HAP-1 (cell line): ENCODE measurements around the gene UBE2M.
A peak's percentile ranks its signal among the peaks of the same experiment; 100 is the strongest.

Experiments used
- DNase-seq, 2 experiments: peaks; one replicate each; pipeline ENCODE4 v3.0.0-alpha.2; 2016 to 2020; ENCODE audit warnings: low spot score in 2 of 2
- H3K27me3 ChIP-seq: fragments of 250-450 bp; sonication (Bioruptor Pico); 2 replicates; pipeline ENCODE4 v1.5.1; 2020; ENCODE audit warnings: low read depth, mild to moderate bottlenecking, moderate library complexity
- H3K36me3 ChIP-seq: fragments of 250-450 bp; sonication (Bioruptor Pico); replicated peaks from 2 replicates; pipeline ENCODE4 v1.5.1; 2020; ENCODE audit warnings: mild to moderate bottlenecking
- H3K4me1 ChIP-seq: fragments of 250-450 bp; sonication (Bioruptor Pico); 2 replicates; pipeline ENCODE4 v1.5.1; 2020; ENCODE audit warnings: mild to moderate bottlenecking
- H3K4me3 ChIP-seq: fragments of 250-450 bp; sonication (Bioruptor Pico); 2 replicates; pipeline ENCODE4 v1.5.1; 2020; ENCODE audit warnings: mild to moderate bottlenecking, moderate library complexity
- H3K9me3 ChIP-seq: fragments of 250-450 bp; sonication (Bioruptor Pico); 2 replicates; pipeline ENCODE4 v1.5.1; 2020; ENCODE audit warnings: mild to moderate bottlenecking, moderate library complexity
- in situ Hi-C: fragments of 300-500 bp; cut with MboI; formaldehyde crosslinking; loops from 3 replicates; pipeline ENCODE4 v1.14.3; 2020; ENCODE audit warnings: low sequenced_read_pairs, inconsistent platforms, mixed read lengths

The UBE2M gene

DNA sequence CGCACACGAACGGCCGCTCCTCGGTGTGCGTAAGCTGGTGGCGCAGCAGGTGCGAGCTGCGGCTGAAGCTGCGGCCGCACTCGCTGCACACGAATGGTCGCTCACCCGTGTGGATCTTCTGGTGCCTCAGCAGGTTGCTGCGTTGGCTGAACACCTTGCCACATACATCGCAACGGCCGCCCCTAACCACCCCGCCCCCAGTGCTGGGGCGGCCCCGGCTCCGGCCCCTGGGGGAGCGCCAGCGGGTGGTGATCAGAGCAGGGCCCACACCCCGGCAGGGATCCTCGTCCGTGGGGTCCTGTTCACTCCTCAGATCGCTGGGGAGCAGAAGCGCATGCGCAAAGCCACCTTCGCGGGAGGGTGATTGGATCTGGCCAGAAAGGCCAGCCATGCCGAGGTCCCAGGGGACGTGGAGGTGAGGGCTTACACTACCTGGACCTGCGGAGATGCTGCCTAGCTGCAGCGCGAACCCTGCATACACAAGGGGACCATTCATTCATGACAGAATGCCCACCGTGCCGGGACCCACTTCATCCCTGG, 4.7 kb upstream of the UBE2M start:
- Histone ChIP-seq H3K36me3 (peaks cover 6% of the 10 kb centered on the region; the same call in 1 of the 2 replicates), H3K4me3 (no peak overlapping the region), H3K9me3 (no peaks in the 10 kb centered on the region), H3K4me1 (peaks cover 6% of the 10 kb centered on the region), H3K27me3 (no peaks in the 10 kb centered on the region)
- in situ Hi-C loops = no loop called here
- peak in 1 of 2 experiments; percentile 1 for DNase-seq

DNA sequence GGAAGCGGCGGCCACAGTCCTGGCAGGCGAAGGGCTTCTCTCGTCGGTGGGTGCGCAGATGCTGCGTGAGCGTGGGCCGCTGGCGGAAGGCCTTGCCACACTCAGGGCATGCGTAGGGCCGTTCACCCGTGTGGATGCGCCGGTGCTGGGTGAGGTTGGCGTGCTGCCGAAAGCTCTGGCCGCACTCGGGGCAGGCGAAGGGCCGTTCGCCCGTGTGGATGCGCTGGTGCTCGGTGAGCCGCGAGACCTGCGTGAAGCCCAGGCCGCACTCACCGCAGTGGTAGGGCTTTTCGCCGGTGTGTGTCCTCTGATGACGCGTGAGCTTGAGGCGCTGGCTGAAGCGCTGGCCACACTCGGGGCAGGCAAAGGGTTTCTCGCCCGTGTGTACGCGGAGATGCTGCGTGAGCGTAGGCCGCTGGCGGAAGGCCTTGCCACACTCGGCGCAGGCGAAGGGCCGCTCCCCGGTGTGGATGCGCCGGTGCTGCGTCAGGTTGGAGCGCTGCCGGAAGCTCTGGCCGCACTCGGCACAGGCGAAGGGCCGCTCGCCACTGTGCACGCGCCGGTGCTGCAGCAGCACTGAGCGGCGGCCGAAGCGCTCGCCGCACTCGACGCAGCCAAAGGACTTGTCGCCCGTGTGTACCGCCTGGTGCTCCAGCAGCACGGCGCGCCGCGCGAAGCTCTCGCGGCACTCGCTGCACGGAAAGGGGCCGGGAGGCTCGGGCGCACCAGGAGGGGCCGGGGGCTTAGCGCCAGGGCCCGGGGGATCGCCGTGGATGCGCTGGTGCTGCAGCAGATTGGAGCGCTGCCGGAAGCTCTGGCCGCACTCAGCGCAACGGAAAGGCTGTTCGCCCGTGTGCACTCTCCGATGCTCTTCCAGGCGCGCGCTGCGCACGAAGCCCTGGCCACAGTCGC, 4.0 kb upstream of the UBE2M start:
- H3K4me1 ChIP-seq = peaks cover 6% of the 10 kb centered on the region
- in situ Hi-C loops = no loop called here
- H3K36me3 ChIP-seq = peaks cover 10% of the 10 kb centered on the region
- no peak overlapping the region for H3K4me3 ChIP-seq
- peak in 1 of 2 experiments; percentile 1 for DNase-seq
- no peaks in the 10 kb centered on the region for H3K9me3 ChIP-seq
- no peaks in the 10 kb centered on the region for H3K27me3 ChIP-seq

DNA sequence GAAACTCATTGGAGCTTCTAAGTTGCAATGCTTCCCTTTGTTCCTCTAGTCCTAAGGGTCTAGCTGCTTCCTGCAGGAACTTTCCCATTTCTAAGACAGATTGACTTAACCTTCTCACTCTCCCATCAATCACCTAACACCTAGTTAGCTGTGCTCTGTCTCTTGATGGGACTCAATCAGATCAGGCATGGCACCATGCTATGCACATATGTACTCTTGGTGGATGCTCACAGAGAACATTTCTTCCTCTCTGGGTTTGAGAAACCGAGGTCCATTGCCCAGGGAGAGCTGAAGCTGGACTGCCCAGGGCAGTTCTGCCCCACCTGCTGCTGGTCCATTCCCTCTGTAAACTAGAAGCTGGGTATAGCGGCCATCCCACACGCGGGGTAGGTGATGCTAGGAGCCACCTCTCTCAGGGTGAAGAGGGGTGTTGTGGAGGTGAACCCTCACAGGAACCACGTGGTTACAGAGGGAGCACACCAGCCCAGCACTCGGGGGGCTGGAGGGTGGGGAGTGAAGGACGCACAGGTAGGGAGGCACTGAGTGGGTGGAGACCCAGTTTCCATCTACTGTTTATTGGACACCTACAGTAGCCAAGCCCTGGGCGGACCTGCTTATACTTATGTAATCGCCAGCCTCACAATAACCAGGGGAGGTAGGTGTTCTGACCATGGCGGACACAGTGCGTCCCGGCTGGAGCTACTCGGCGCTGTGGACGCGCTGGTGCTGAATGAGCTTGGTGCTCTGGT, 3.1 kb upstream of the UBE2M start:
- in situ Hi-C loops = no loop called here
- no peak overlapping the region for H3K4me3 ChIP-seq
- H3K4me1 ChIP-seq = peaks cover 6% of the 10 kb centered on the region
- no peaks in the 10 kb centered on the region for H3K9me3 ChIP-seq
- H3K27me3 ChIP-seq = no peaks in the 10 kb centered on the region
- DNase-seq = no peak
- peaks cover 17% of the 10 kb centered on the region for H3K36me3 ChIP-seq

DNA sequence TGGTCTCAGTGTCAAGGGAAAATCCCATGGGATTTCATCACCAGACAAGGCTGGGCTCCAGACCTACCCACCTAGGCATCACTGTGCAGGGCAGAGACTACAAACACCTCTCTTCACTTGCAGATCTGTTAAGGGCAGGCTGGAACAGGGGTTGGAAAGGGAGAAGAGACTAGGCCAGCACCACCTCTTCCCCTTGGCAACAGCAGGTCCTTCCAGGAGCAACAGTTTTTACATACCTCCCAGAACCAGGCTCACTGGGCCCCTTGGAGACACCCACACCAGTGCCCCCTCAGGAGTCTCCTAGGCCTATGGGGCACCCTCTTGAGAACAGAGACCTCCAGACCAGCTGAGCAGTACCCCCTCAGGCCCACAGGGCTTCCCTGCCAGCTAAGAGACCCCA, 2.5 kb upstream of the UBE2M start:
- no peaks in the 10 kb centered on the region for H3K27me3 ChIP-seq
- H3K9me3 ChIP-seq = no peaks in the 10 kb centered on the region
- H3K4me3 ChIP-seq = no peak overlapping the region
- in situ Hi-C loops = no loop called here
- no peak for DNase-seq
- peaks cover 23% of the 10 kb centered on the region for H3K36me3 ChIP-seq
- peaks cover 6% of the 10 kb centered on the region for H3K4me1 ChIP-seq

DNA sequence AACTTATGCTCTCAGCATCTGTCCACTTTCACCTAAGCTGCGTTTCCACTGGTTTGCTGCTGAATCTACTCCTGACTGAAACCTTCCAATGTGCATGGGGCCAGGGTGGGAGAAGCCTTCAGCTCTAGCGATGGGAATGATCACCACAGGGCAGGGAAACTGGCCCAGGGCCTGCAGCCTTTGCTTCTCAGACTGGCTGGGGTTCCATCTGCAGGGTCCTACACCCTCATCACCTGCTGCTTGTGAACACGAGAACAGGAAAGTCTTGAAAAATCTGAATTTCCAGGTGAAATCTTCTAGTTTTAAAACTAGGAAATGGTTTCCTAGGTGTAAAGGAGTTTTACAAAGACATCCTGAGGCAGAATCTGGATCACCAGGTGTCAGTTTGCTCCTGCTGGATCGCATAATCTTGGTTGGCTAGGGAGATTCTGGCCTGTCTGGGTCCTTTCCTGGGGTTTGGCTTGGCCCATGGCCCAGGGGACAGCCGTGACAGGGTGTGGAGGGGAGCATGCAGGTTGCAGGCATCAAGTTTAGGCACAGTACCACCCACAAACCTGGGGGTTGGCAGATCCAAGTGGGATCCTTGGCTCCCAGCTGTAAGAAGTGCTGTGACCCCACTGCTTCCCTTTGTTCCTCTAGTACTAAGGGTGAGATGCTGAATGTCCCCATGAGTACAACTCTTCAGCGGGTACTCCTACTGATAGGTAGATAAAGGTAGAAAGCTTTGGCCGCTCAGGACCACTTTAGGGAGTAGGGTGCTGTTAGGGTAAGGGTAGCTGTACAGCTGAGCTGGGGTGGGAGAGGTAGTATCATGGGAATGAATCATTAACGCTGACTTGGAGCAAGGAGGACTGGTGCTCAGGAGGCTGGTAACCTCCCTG, 1.8 kb upstream of the UBE2M start:
- Histone ChIP-seq H3K4me1 (peaks cover 9% of the 10 kb centered on the region), H3K36me3 (peaks cover 27% of the 10 kb centered on the region), H3K27me3 (no peaks in the 10 kb centered on the region), H3K9me3 (no peaks in the 10 kb centered on the region), H3K4me3 (peak overlapping the region; percentile 92)
- DNase-seq = no peak
- in situ Hi-C loops = no loop called here

DNA sequence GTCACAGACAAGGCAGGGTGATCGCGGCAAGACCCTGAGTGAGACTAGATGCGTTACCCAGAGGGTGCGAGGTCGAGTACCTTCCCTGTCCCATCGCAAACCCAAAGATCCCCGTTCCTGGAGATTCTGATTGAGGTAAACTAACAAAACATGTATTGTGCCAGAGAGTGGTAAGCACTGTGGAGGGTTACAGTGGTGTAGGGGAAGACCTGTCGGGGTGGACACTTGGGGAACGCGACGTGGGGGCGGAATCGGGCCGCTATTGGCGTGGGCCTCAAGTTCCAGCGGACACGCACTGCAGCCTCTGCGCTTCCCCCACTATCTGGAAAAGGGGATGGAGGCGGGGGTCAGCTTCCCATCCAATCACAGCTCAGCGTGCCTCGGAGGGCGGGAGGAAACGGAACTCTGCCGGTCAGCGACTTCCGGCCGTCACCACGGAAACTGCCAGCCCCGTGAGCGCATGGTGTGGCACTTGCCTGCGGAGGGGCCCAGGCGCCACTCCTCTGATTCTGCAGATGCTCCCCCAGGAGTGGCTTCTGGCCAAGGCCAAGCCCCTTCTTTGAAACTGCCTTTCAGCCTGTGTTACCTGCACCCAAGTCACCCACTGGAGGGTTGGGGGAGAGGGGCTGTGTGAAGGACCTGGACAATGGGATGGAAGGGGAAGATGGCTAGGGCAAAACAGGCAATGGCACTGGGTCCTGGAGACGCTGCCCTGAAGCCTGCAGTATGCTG, 1.0 kb upstream of the UBE2M start:
- peak; percentile 86 to 96 for DNase-seq
- H3K4me3 ChIP-seq = peak overlapping the region; percentile 92
- no peaks in the 10 kb centered on the region for H3K9me3 ChIP-seq
- H3K27me3 ChIP-seq = no peaks in the 10 kb centered on the region
- in situ Hi-C loops = no loop called here
- peaks cover 10% of the 10 kb centered on the region for H3K4me1 ChIP-seq
- H3K36me3 ChIP-seq = peaks cover 28% of the 10 kb centered on the region

DNA sequence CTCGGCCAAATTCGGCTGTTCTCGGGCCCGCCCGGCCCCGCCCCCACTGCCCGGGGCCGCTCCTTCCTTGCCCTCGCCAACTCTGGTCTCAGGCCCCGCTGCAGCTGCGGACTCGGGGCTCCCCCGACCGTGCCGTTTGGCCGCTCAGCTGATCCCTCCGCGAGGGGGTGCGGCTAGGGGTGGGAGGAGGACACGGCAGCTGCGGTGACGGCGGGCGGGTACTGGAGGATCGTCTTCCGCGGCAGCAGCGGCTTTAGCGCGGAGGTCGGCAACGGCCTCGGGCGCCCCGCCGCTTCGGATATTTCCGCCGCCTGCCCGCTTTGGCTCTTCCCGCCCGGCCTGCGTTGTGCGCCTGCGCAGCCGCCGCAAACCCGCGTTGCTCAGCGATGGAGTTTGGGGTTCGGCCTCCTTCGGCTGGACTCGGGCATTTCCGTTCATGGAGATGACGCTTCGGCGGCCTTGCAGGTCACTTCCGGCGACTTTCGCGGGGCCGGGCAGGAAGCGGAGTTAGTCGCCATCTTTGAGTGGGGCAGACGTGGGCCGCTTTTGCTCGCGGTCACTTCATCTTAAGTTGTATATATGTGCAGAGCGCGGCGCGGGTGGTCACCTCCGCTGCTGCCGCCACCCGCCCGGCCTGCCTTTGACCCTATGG, 338 bp upstream of the UBE2M start:
- H3K4me3 ChIP-seq = peak overlapping the region; percentile 92
- in situ Hi-C loops = no loop called here
- peaks cover 28% of the 10 kb centered on the region for H3K36me3 ChIP-seq
- no peaks in the 10 kb centered on the region for H3K9me3 ChIP-seq
- peaks cover 12% of the 10 kb centered on the region for H3K4me1 ChIP-seq
- H3K27me3 ChIP-seq = no peaks in the 10 kb centered on the region
- peak; percentile 94 to 100 for DNase-seq

DNA sequence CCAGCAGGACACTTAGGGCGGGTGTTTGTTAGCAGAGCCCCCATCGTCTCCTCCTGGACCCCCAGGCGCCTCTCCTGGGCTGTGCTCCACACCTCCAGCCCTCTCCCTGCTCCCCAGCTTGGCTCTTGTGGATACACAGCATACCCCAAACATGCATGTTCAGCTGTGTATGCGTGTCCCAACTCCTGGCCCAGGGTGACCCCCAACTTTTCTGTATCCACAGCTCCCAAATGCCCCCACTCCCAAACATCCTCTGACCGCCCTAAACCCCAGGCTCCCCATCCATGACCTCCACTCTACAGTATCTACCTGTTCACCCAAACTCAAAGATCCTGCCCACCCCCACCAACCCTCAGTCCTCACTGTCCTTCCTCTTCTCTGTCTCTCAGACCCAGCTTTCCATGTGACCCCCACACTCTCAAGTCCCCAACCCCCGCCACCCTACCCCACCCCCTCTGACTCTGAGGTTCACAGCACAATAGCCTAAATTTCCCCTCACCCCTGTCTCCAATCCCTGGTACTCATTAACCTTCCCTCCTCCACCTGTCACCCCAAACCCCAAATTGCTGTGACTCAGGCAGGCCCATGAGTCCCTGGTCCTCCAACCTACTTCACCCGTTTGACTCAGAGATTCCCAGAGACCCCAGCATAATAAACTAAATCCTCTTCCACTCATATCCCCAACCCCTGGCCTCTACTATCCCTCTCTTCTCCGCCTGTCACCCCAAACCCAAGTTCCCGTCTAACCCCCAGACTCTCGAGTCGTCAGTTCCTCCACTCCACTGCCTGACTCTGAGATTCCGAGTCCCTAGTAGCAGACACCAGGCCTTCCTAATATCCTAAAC, 968 bp downstream of the UBE2M start:
- H3K27me3 ChIP-seq = no peaks in the 10 kb centered on the region
- peaks cover 15% of the 10 kb centered on the region for H3K4me1 ChIP-seq

DNA sequence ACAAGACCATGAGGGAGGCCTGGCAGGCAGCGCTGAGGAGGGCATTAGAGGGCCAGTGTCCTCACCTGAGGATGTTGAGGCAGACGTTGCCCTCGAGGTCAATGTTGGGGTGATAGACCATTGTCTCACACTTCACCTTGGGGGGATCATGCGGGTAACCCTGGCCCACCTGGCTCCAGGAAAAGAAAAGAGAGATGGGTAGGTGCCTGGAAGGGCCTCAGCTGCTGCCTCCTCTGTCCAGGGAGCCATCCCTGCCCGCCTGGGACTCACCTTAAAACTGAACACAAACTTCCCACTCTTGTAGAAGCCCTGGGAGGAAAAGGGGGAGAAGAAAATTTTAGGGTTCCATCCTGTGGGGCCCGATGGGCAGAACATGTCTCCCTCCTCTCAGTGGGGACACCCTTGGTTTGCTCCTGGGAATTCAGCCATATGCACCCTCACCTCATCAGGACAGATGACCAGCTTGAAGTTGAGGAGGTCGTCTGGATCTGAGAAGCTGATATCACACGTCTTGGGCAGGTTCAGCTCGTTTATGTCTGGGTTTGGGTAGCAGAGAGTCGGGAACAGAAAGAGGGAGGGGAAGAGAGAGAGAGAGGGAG, 1.7 kb downstream of the UBE2M start:
- peaks cover 39% of the 10 kb centered on the region for H3K36me3 ChIP-seq
- DNase-seq = no peak
- no peaks in the 10 kb centered on the region for H3K9me3 ChIP-seq
- peaks cover 15% of the 10 kb centered on the region for H3K4me1 ChIP-seq
- H3K27me3 ChIP-seq = no peaks in the 10 kb centered on the region
- peak overlapping the region; percentile 92 for H3K4me3 ChIP-seq
- in situ Hi-C loops = no loop called here

More for the DNA sequence above, 968 bp downstream of the UBE2M start:
- Histone ChIP-seq H3K36me3 (peaks cover 32% of the 10 kb centered on the region), H3K9me3 (no peaks in the 10 kb centered on the region), H3K4me3 (peak overlapping the region; percentile 92)
- in situ Hi-C loops = no loop called here
- DNase-seq = peak in 1 of 2 experiments; percentile 13

DNA sequence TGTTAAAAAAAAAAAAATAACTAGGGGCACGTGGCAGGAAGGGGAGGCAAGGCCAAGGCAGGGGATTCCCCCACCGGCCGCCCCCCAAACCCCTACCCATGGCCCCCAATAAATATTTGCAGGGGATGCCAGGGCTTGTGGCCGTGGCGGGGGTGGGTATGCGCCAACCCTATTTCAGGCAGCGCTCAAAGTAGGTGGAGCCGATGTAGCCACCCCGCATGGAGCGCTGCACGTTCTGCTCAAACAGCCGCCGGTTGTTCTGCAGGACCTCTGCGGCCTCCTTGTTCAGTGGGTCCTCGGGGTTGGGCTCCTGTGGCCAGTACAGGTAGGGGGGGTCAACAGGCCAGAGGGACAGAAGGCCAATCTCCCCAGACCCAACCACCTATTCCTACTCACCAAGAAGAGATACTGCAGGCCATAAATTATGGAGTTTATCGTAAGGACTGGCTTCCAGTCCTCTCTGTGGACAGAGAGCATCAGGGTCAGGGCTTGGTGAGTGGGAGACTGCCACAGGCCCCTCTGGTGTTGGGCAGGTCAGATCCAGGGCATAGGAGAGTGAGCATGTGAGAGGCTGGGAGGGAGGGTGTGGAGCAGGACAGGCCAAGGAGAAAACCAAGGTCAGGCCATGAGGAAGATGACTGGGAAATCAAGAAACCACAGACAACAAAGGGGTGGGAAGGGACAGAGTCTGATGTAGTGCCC, 2.3 kb downstream of the UBE2M start:
- peaks cover 40% of the 10 kb centered on the region for H3K36me3 ChIP-seq
- in situ Hi-C loops = no loop called here
- H3K9me3 ChIP-seq = no peaks in the 10 kb centered on the region
- H3K27me3 ChIP-seq = no peaks in the 10 kb centered on the region
- H3K4me3 ChIP-seq = no peak overlapping the region
- H3K4me1 ChIP-seq = peaks cover 15% of the 10 kb centered on the region
- no peak for DNase-seq

DNA sequence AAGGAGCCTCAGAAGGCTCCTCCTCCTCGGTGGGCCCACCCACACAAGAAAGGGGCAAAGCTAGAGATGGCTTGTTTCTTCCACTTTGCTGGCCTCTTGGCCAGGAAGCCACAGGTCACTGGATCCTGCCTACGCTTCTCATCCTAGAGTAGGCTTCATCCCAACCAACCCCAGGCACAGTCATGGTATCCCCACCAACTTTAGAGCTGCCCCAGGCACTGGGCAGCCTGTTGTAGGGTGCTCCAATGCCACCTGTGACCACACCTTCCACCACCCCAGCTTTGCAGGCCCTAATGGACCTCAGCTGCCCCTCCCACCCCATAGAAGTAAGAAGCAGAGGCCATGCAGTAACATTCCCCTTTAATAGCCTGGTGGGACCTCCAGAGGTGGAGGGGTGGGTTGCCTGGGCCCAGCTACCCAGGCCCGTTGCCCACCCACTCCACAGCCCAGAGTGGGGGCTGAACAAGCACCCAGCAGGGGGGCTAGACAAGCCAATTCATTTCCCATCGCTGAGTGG, 3.0 kb downstream of the UBE2M start:
- peaks cover 15% of the 10 kb centered on the region for H3K4me1 ChIP-seq
- H3K36me3 ChIP-seq = peaks cover 46% of the 10 kb centered on the region
- no peaks in the 10 kb centered on the region for H3K27me3 ChIP-seq
- H3K4me3 ChIP-seq = peak overlapping the region; percentile 60
- no peaks in the 10 kb centered on the region for H3K9me3 ChIP-seq
- no peak for DNase-seq
- in situ Hi-C loops = no loop called here
